Adrenal gland (tissue), 12 donors: Measurements from ENCODE around the gene MACROH2A1. TPM values are rescaled to one million over a fixed set of nuclear protein-coding genes. Genes with fewer than 3 reads are reported as not detected.

Experiments
- DNase-seq, 7 donors: peaks; one replicate each; pipeline ENCODE4 v3.0.0-alpha.2; 2019 to 2020
- H3K27ac ChIP-seq, 5 donors: fragments of 200-600 bp; sonication (generic) in 4 of 5; 1 replicate in 3 of 5; 2 replicates in 2 of 5; pipeline versions ENCODE4 v1.5.1 to v1.8.0; 2016 to 2020; ENCODE audit warnings: mild to moderate bottlenecking in 1 of 5
- H3K27me3 ChIP-seq: fragments of 200-600 bp; 2 replicates; pipeline ENCODE4 v1.8.0; 2021
- H3K36me3 ChIP-seq, 2 donors: fragments of 200-600 bp; replicated peaks in 1 of 2; 1 replicate in 1 of 2; 2 replicates in 1 of 2; pipeline versions ENCODE4 v1.5.1 to v1.8.0; 2018 to 2022
- H3K4me1 ChIP-seq, 2 donors: fragments of 200-600 bp; replicated peaks in 1 of 2; 1 replicate in 1 of 2; 2 replicates in 1 of 2; pipeline versions ENCODE4 v1.5.1 to v1.8.0; 2018 to 2021
- H3K4me3 ChIP-seq, 4 donors: fragments of 200-600 bp; sonication (generic) in 3 of 4; one replicate each; pipeline ENCODE4 v1.5.1; 2016 to 2018
- H3K9me3 ChIP-seq, 3 donors: fragments of 200-600 bp; sonication (generic) in 1 of 3; replicated peaks in 1 of 3; 1 replicate in 2 of 3; 2 replicates in 1 of 3; pipeline versions ENCODE4 v1.5.1 to v1.8.0; 2016 to 2021
- POLR2A ChIP-seq, 2 donors: fragments of 450-650 bp; IDR thresholded peaks; one replicate each; pipeline ENCODE4 v1.6.1; 2017; ENCODE audit warnings: antibody characterized with exemption in 2 of 2, mild to moderate bottlenecking in 2 of 2, moderate library complexity in 1 of 2
- WGBS, 4 donors: extraction: QIAGEN DNeasy Blood & Tissue Kit in 2 of 4; methylation state at CpG; one replicate each; pipeline versions ENCODE4 v1.1.5 to v1.1.7; 2013 to 2017; 5-methylcytosine and 5-hydroxymethylcytosine counted together
- intact Hi-C, 2 donors: fragments of 100-400 bp; cut with DNase I; formaldehyde crosslinking; loops; one replicate each; pipeline versions ENCODE4 v1.14.1 to v1.15.0; 2022 to 2023
- polyA plus RNA-seq, 3 donors: library from polyadenylated mRNA; stranded (reverse); fragments of 200-250 nt in 2 of 3; fragments of 350-450 nt in 1 of 3; fragmentation: Illumina TruSeq in 1 of 3; extraction: RNeasy Lipid Tissue Mini Kit (QIAGEN cat#74804) in 1 of 3; gene quantifications; one replicate each; pipeline ENCODE4 v1.2.3, GENCODE V29; 2013 to 2014
- small RNA-seq, 2 donors: library from RNA; depleted of rRNA; stranded (forward); fragments of <200 nt; gene quantifications; one replicate each; pipeline ENCODE3, GENCODE V24; 2016
- total RNA-seq, 9 donors: library from RNA; depleted of rRNA in 4 of 9; stranded (reverse); fragments of >200 nt in 4 of 9; fragments of 120-200 nt in 1 of 9; fragmentation: NEBNext Ultra II Directional in 1 of 9; extraction: Animal tissue kit (Norgen Biotek cat#: 25700) in 1 of 9; gene quantifications; one replicate each; pipeline versions ENCODE4 v1.1.0 to v1.2.4, GENCODE V29; 2013 to 2023
- TF ChIP-seq, protein P1 (sequence below), 6 experiments: fragments of 450-650 bp in 4 of 6; fragments of 200-600 bp in 2 of 6; sonication (generic) in 1 of 6; IDR thresholded peaks; 1 replicate in 5 of 6; 2 replicates in 1 of 6; pipeline versions ENCODE4 v1.5.1 to v1.8.0; 2016 to 2021; ENCODE audit warnings: antibody characterized with exemption in 6 of 6, mild to moderate bottlenecking in 2 of 6, moderate library complexity in 1 of 6
- donor health status: healthy with polysubstance abuse.
- donor health status: Bipolar disorder and iron deficiency.
- donor health status: DM: yes; HTN: yes; CAD: no.
- donor health status: DM: no; HTN: no; CAD: no.
- donor health status: DM: no; HTN: no; CAD: no.
- donor health status: DM: yes; HTN: yes; CAD: no.

Gene MACROH2A1
- total and polyA plus RNA-seq, 12 donors: 77.2 to 241 (median 144) TPM

DNA sequence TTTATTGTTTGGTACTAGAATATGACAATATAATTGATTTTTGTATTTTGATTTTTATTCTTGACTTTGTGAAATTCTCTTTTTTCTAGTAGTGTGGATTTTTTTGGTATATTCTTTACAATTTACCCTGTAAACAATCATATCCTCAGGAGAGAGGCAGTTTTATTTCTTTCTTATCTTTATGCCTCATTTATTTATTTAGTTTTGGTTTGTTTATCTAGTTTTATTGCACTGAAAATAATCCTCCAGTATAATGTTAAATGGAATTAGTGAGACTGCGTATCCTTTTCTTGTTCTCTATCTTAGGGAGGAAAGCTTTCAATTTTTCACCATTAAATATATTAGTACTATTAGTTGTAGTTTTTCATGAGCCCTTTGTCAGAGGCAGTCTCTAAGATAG lies 109.4 kb downstream of the MACROH2A1 start:
- Histone ChIP-seq H3K27ac (no peak overlapping the region), H3K9me3 (peaks cover 0 to 6% (median 0%) of the 10 kb centered on the region in 3 donors), H3K36me3 (no peaks in the 10 kb centered on the region), H3K4me1 (no peaks in the 10 kb centered on the region), H3K27me3 (no peaks in the 10 kb centered on the region), H3K4me3 (no peak overlapping the region)
- TF ChIP-seq, protein P1, sequence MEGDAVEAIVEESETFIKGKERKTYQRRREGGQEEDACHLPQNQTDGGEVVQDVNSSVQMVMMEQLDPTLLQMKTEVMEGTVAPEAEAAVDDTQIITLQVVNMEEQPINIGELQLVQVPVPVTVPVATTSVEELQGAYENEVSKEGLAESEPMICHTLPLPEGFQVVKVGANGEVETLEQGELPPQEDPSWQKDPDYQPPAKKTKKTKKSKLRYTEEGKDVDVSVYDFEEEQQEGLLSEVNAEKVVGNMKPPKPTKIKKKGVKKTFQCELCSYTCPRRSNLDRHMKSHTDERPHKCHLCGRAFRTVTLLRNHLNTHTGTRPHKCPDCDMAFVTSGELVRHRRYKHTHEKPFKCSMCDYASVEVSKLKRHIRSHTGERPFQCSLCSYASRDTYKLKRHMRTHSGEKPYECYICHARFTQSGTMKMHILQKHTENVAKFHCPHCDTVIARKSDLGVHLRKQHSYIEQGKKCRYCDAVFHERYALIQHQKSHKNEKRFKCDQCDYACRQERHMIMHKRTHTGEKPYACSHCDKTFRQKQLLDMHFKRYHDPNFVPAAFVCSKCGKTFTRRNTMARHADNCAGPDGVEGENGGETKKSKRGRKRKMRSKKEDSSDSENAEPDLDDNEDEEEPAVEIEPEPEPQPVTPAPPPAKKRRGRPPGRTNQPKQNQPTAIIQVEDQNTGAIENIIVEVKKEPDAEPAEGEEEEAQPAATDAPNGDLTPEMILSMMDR (IDR thresholded peaks at IDR 0.05): no peak
- no peak for TF ChIP-seq POLR2A (IDR thresholded peaks at IDR 0.05)
- intact Hi-C loops: no loop called here
- 86 to 94% (median 90%) methylated on average over 1 of the region's 1 CpG for WGBS, 4 donors
- DNase-seq: no peak

DNA sequence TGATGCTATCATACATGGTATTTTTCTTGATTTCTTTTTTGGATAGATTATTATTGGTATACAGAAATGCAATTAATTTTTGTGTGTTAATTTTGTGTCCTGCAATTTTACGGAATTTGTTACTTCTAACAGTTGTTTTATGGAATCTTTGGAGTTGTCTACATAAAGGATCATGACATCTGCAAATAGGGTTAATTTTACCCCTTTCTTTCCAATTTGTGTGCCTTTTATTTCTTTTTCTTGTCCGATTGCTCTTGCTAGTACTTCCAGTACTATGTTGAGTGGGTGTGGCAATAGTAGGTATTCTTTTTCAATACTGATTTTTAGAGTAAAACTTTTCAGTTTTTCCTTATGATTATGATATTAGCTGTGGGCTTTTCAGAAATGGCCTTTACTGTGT lies 111.5 kb downstream of the MACROH2A1 start:
- Histone ChIP-seq H3K27me3 (no peaks in the 10 kb centered on the region), H3K27ac (no peak overlapping the region), H3K4me1 (no peaks in the 10 kb centered on the region), H3K9me3 (peaks cover 0 to 6% (median 0%) of the 10 kb centered on the region in 3 donors), H3K4me3 (no peak overlapping the region), H3K36me3 (no peaks in the 10 kb centered on the region)
- intact Hi-C loops: no loop called here
- DNase-seq: no peak
- WGBS, 4 donors: 79 to 87% (median 82%) methylated on average over 2 of the region's 2 CpGs
- TF ChIP-seq POLR2A (IDR thresholded peaks at IDR 0.05): no peak
- TF ChIP-seq, protein P1 (IDR thresholded peaks at IDR 0.05): no peak

Small RNA genes lying within 50 kb of the gene (small RNA-seq; reads per million reads assigned to genes)
- gene DCANP1: 0 reads per million in 2 donors

Other genes with a start within 250 kb of the MACROH2A1 start
- not detected for gene DCANP1, start 48.1 kb upstream of the MACROH2A1 start, total RNA-seq
- under 1 TPM in 1 of 3 donors, not detected in 2; 0.08 TPM for gene DCANP1, start 48.1 kb upstream of the MACROH2A1 start, polyA plus RNA-seq
- under 1 TPM in 1 of 9 donors, not detected in 8; 0.06 TPM for gene TIFAB, start 53.1 kb upstream of the MACROH2A1 start, total RNA-seq
- under 1 TPM in 1 of 3 donors, not detected in 2; 0.08 TPM for gene TIFAB, start 53.1 kb upstream of the MACROH2A1 start, polyA plus RNA-seq
- gene NEUROG1, start 136.7 kb upstream of the MACROH2A1 start, total RNA-seq: not detected
- not detected for gene NEUROG1, start 136.7 kb upstream of the MACROH2A1 start, polyA plus RNA-seq
- gene CXCL14, start 179.8 kb upstream of the MACROH2A1 start, total RNA-seq: 1 to 10 TPM in 8 of 9 donors, under 1 TPM in 1; 0.06 to 3.6 (median 2.0) TPM
- 10 to 100 TPM in 1 of 3 donors, 1 to 10 TPM in 2; 1.2 to 30.0 (median 7.6) TPM for gene CXCL14, start 179.8 kb upstream of the MACROH2A1 start, polyA plus RNA-seq